IgD-negative memory B cell (primary cell): ENCODE data around the gene GATD1. TPM values are rescaled to one million over a fixed set of nuclear protein-coding genes. Genes with fewer than 3 reads are reported as not detected.

Experiments used
- H3K27ac Mint-ChIP-seq, 3 donors: one replicate each; pipeline ENCODE4 v1.8.0; 2020 to 2022; ENCODE audit warnings: mild to moderate bottlenecking in 3 of 3, mixed read lengths in 3 of 3, moderate library complexity in 1 of 3
- H3K27me3 Mint-ChIP-seq: one replicate; pipeline ENCODE4 v1.8.0; 2021; ENCODE audit warnings: mixed read lengths
- H3K36me3 Mint-ChIP-seq: one replicate; pipeline ENCODE4 v1.8.0; 2020; ENCODE audit warnings: mild to moderate bottlenecking, mixed read lengths
- H3K4me1 Mint-ChIP-seq, 3 donors: one replicate each; pipeline ENCODE4 v1.8.0; 2020 to 2022; ENCODE audit warnings: mixed read lengths in 3 of 3, mild to moderate bottlenecking in 1 of 3
- H3K4me3 Mint-ChIP-seq, 4 donors: one replicate each; pipeline ENCODE4 v1.8.0; 2020 to 2022; ENCODE audit warnings: mild to moderate bottlenecking in 4 of 4, mixed read lengths in 4 of 4, moderate library complexity in 3 of 4
- H3K9me3 Mint-ChIP-seq, 3 donors: one replicate each; pipeline ENCODE4 v1.8.0; 2020 to 2021; ENCODE audit warnings: mixed read lengths in 3 of 3, mild to moderate bottlenecking in 1 of 3
- polyA plus RNA-seq: library from polyadenylated mRNA; unstranded; fragments of 300-500 nt; fragmentation: Illumina TruSeq; gene quantifications from one replicate; pipeline ENCODE4 v1.2.3, GENCODE V29; 2021

The GATD1 gene
- polyA plus RNA-seq, 1 donor from 2014 or later: 30.7 TPM

GRCh38 chr11:803467-803742 lies 26.1 kb upstream of the GATD1 start:
- H3K27ac Mint-ChIP-seq: no peak overlapping the region
- H3K27me3 Mint-ChIP-seq: no peaks in the 10 kb centered on the region
- no peak overlapping the region for H3K4me3 Mint-ChIP-seq
- H3K4me1 Mint-ChIP-seq: peaks cover 2 to 6% (median 3%) of the 10 kb centered on the region in 3 donors
- H3K36me3 Mint-ChIP-seq: no peaks in the 10 kb centered on the region
- H3K9me3 Mint-ChIP-seq: no peaks in the 10 kb centered on the region

DNA sequence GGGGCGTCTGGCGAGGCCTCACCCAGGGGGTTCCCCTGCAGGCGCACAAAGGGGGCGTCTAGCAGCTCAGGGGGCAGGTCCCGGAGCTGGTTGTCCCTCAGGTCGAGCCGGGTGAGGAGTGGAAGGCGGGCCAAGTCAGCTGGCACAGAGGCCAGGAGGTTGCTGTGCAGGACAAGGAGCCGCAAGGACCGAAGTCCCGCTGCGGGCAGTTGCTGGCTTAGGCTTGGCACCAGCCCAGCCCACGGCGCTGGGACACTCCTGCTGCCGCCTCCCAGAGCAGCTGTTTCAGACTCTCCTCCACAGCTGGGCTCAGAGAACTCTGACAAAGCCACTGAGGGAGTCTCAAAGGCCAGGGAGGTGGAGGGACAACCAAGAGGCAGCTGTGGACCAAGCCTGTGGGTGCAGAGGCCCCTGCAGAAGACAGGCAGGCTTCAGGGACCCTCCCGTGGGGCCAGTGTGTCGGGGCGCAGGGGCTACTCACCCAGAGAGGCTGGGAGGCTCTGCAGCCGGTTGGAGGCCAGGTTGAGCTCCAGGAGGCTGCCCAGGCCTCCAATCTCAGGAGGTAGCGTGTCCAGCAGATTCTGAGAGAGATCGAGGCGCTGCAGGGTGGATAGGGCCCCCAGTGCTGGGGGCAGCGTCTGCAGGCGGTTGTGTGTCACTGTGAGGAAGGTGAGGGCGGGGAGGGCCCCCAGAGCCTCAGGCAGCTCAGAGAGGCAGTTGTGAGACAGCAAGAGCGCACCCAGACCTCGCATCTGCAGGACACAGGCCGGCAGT lies 25.6 kb upstream of the GATD1 start:
- H3K4me3 Mint-ChIP-seq: peak overlapping the region in 2 of 4 donors; percentile 38 to 85
- H3K4me1 Mint-ChIP-seq: peaks cover 1 to 3% (median 2%) of the 10 kb centered on the region in 3 donors
- no peaks in the 10 kb centered on the region for H3K36me3 Mint-ChIP-seq
- H3K27me3 Mint-ChIP-seq: no peaks in the 10 kb centered on the region
- no peaks in the 10 kb centered on the region for H3K9me3 Mint-ChIP-seq
- no peak overlapping the region for H3K27ac Mint-ChIP-seq

DNA sequence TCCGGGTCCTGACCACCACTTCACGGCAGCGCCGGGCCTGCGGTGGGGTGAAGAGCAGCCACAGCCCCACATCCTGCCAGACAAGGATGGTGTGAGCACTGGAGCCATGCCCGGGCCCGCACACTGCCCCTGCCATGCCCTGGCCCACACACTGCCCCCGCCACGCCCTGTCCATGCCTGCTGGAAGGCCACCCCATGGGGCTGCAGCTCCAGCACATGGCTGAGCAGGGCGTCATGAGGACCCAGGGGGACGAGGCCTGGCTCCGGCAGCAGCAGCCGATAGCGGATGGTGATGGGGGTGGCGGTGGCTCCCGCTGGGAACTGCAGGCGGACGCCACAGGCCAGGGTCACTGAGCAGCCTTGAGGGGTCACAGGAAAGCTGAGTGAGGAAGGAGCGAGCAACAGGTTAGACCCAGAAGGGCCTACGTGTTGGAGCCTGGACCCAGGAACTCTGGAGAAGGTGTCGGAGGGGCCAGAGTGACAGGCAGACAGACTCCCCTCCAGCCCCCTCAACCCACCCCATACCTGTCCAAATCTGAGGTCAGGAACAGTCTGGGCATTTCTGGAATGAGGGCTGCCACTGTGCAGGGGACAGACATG lies 24.8 kb upstream of the GATD1 start:
- Mint-ChIP-seq H3K36me3 (no peaks in the 10 kb centered on the region), H3K4me1 (peaks cover 0 to 2% (median 0%) of the 10 kb centered on the region in 3 donors), H3K27me3 (no peaks in the 10 kb centered on the region), H3K27ac (no peak overlapping the region), H3K9me3 (no peaks in the 10 kb centered on the region), H3K4me3 (peak overlapping the region in 2 of 4 donors; percentile 38 to 71)

DNA sequence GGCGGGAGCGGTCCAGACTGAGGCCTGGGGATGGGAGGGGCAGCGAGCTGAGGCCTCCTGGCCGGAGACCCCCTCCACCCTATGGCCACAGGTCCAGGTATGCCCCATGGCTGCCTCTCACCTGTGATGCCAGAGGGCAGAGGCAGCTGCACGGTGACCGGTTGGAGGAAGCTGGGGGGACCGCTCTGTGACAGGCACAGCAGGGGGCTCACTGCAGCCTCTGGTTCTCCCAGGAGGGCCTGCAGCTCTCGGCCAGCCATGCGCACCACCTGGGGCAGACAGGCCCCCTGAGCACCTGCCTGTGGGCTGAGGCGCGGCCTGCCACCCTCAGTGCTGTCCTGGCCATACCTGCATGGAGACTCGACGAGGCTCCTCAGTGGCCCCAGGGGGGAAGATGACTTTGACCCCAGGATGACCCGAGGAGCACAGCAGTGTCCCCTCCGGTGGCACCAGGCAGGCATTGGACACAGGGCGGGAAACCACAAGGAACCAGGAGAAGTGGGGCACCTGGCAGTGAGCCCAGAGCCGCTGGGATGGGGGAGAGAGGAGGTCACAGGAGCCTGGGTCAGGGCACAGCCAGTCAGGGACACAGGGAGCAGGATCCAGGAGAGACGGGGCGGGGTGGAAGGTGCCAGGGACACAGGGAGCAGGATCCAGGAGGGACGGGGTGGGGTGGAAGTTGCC lies 24.0 kb upstream of the GATD1 start:
- peak overlapping the region in 1 of 4 donors; percentile 32 for H3K4me3 Mint-ChIP-seq
- H3K9me3 Mint-ChIP-seq: no peaks in the 10 kb centered on the region
- H3K36me3 Mint-ChIP-seq: no peaks in the 10 kb centered on the region
- no peaks in the 10 kb centered on the region for H3K27me3 Mint-ChIP-seq
- H3K27ac Mint-ChIP-seq: no peak overlapping the region
- peaks cover 0 to 4% (median 1%) of the 10 kb centered on the region in 3 donors for H3K4me1 Mint-ChIP-seq

- Mint-ChIP-seq H3K36me3 (no peaks in the 10 kb centered on the region), H3K27me3 (no peaks in the 10 kb centered on the region), H3K27ac (no peak overlapping the region), H3K9me3 (no peaks in the 10 kb centered on the region), H3K4me3 (peak overlapping the region in 1 of 4 donors; percentile 32), H3K4me1 (peaks cover 0 to 6% (median 5%) of the 10 kb centered on the region in 3 donors)
Measured at GRCh38 chr11:800473-800872, 23.2 kb upstream of the GATD1 start.

DNA sequence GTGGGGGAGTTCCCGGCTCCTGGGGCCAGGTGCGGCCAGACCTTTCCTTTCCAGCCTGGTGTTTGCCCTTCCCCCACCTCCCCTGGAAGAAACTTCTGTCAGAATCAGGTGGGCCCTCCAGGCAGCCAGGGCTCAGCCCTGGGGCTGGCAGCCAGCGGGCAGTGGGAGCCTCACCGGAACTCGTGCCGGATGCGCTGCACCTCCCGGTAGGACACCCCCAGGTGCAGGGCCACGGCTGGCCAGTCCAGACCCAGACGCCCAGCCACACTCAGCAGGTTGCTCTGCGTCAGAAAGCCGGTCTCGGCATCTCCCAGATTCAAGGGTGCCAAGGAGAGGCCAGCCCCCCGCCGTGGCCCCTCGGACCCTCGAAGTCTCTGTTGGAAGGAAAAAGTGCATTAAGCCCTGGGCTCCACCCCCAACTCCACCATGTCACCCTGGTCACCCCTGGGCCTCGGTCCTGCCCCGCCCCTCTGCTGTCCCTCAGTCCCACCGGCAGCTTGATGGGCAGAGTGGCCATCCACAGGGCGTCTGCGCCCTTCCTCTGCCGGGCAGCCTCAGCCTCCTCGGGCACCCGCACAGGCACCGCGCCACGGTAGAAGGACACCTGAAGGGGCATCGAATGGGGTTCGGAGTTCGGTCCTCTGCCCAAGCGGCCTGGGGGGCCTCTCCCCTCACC lies 22.5 kb upstream of the GATD1 start:
- no peaks in the 10 kb centered on the region for H3K9me3 Mint-ChIP-seq
- H3K4me3 Mint-ChIP-seq: peak overlapping the region in 1 of 4 donors; percentile 23
- H3K27me3 Mint-ChIP-seq: no peaks in the 10 kb centered on the region
- H3K27ac Mint-ChIP-seq: no peak overlapping the region
- peaks cover 0 to 6% (median 5%) of the 10 kb centered on the region in 3 donors for H3K4me1 Mint-ChIP-seq
- H3K36me3 Mint-ChIP-seq: no peaks in the 10 kb centered on the region

DNA sequence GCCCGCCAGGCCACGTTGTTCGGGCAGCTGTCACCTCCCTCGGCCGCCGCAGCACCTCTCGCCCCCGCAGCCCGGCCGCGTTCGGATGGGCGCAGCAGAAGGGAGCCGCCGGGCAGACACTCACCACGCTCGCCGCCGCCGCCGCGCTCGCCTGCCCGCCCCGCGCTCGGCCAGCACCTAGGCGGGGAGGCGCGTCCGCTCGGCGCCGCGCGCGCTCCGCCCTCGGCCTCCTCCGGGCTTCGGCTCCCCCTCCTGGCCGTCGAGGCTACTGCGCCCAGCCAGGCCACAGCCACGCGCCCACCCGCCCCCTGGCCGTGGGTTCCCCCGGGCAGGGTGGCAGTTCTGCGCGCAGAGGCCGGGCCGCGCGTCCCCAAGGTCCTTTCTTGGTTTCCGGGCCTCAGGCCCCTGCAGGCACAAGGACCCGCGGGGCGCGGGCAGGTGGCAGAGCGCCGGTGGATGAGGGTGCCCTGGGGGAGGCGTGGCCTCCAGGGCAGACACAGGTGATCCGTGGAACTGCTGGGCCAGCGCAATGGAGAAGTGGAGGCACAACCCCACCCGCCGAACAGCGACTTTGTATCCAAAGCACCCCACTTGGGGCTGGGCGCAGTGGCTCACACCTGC lies 20.9 kb upstream of the GATD1 start, which contains the start of gene SLC25A22:
TSS of gene SLC25A22 (minus strand) at position 189 of the 621 bp plus-strand sequence. CDS start 3,275 bp downstream, outside the sequence.
- peaks cover 0 to 6% (median 5%) of the 10 kb centered on the region in 3 donors for H3K4me1 Mint-ChIP-seq
- H3K4me3 Mint-ChIP-seq: peak within 1 kb of the TSS; percentile 87 to 99 (median 96)
- no peaks in the 10 kb centered on the region for H3K9me3 Mint-ChIP-seq
- H3K36me3 Mint-ChIP-seq: no peaks in the 10 kb centered on the region
- no peaks in the 10 kb centered on the region for H3K27me3 Mint-ChIP-seq
- H3K27ac Mint-ChIP-seq: peak within 1 kb of the TSS; percentile 82 to 100 (median 96)

- Mint-ChIP-seq H3K36me3 (no peaks in the 10 kb centered on the region), H3K9me3 (no peaks in the 10 kb centered on the region), H3K4me1 (peaks cover 0 to 6% (median 5%) of the 10 kb centered on the region in 3 donors), H3K4me3 (peak overlapping the region; percentile 87 to 99 (median 96)), H3K27ac (peak overlapping the region; percentile 82 to 100 (median 96)), H3K27me3 (no peaks in the 10 kb centered on the region)
Measured at GRCh38 chr11:797296-798092, 20.2 kb upstream of the GATD1 start.

- Mint-ChIP-seq H3K36me3 (no peaks in the 10 kb centered on the region), H3K27me3 (no peaks in the 10 kb centered on the region), H3K4me3 (peak overlapping the region; percentile 87 to 99 (median 96)), H3K4me1 (peaks cover 0 to 6% (median 5%) of the 10 kb centered on the region in 3 donors), H3K27ac (peak overlapping the region; percentile 88 to 100 (median 96)), H3K9me3 (no peaks in the 10 kb centered on the region)
Measured at GRCh38 chr11:796565-797295, 19.4 kb upstream of the GATD1 start.

GRCh38 chr11:795634-796564 lies 18.6 kb upstream of the GATD1 start:
- Mint-ChIP-seq H3K4me1 (peaks cover 0 to 6% (median 5%) of the 10 kb centered on the region in 3 donors), H3K36me3 (no peaks in the 10 kb centered on the region), H3K27me3 (no peaks in the 10 kb centered on the region), H3K27ac (peak overlapping the region; percentile 88 to 100 (median 91)), H3K9me3 (no peaks in the 10 kb centered on the region), H3K4me3 (peak overlapping the region; percentile 87 to 99 (median 96))

- Mint-ChIP-seq H3K4me3 (peak overlapping the region; percentile 48 to 81 (median 62)), H3K27me3 (no peaks in the 10 kb centered on the region), H3K4me1 (peaks cover 0 to 6% (median 5%) of the 10 kb centered on the region in 3 donors), H3K27ac (peak overlapping the region in 1 of 3 donors; percentile 74), H3K9me3 (no peaks in the 10 kb centered on the region), H3K36me3 (no peaks in the 10 kb centered on the region)
Measured at GRCh38 chr11:794766-795633, 17.7 kb upstream of the GATD1 start.
